Measurements from ENCODE around the gene ITGB8. TPM values are rescaled to one million over a fixed set of nuclear protein-coding genes. Genes with fewer than 3 reads are reported as not detected.
A peak's percentile ranks its signal among the peaks of the same experiment; 100 is the strongest.

Gene ITGB8
- total and polyA plus RNA-seq, 12 donors = 0.46 to 10.7 (median 2.5) TPM

GRCh38 chr7:20307901-20308300, 22.8 kb upstream of the ITGB8 start:
- WGBS, 2 donors = 65 to 71% methylated on average over 7 of the region's 7 CpGs
- TF ChIP-seq CTCF (IDR thresholded peaks at IDR 0.05) = no peak
- no peaks in the 10 kb centered on the region for H3K9me3 ChIP-seq
- ATAC-seq (no peak), DNase-seq (no peak)
- H3K4me1 ChIP-seq = peaks cover 0 to 5% (median 0%) of the 10 kb centered on the region in 9 donors
- H3K27me3 ChIP-seq = no peaks in the 10 kb centered on the region
- intact Hi-C loops (cut with DNase I) = no loop called here
- no peak overlapping the region for H3K27ac ChIP-seq
- H3K4me3 ChIP-seq = no peak overlapping the region
- H3K36me3 ChIP-seq = no peaks in the 10 kb centered on the region

- ATAC-seq (no peak), DNase-seq (no peak)
- H3K27me3 ChIP-seq = no peaks in the 10 kb centered on the region
- no peaks in the 10 kb centered on the region for H3K9me3 ChIP-seq
- intact Hi-C loops (cut with DNase I) = loop anchor here in 7 of 10 donors (5.0 to 10.0 kb wide), 5 partner anchors 146 to 284 kb away; no protein-coding TSS in a partner anchor
- WGBS, 2 donors = 89 to 92% methylated on average over 3 of the region's 3 CpGs
- TF ChIP-seq CTCF (IDR thresholded peaks at IDR 0.05) = no peak
- no peaks in the 10 kb centered on the region for H3K36me3 ChIP-seq
- H3K4me3 ChIP-seq = no peak overlapping the region
- peaks cover 0 to 5% (median 0%) of the 10 kb centered on the region in 9 donors for H3K4me1 ChIP-seq
- H3K27ac ChIP-seq = no peak overlapping the region
These were observed 20.4 kb upstream of the ITGB8 start for GRCh38 chr7:20310301-20310700.

DNA sequence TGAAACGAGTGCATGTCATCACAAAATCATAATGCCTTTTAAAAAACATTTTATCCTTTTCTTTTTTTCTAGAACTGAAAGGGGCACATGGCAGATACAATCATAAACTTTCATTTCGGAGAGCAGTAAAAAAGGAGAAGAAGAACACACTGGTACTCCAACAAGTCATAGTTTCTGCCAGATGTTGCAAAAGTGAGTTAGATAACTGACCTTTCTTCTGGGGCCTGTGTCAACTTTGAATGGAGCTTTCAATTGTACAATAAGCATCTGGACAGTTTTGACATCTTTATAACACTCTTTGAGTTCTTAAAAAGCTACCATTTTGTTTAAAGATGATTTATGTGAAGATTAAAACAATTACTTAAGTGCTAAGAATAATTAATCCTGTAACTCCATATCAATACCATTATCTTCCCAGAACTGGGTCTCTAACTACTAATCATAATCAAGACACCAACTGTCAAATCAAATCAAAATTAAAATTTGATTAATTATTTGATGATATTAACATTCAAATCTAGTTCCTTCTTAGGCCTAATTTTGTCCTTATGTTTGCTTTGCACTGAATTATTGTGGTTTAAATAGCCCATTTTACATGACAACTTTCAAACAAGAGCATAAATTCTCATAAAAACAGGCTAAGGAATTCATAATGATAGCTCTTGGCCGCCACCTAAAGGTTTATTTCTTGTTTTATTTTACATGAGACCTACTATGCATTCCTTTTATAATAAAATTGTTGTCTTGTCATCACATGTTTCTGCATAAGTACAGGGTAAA, 19.5 kb upstream of the ITGB8 start:
- 70 to 72% methylated on average over 3 of the region's 3 CpGs for WGBS, 2 donors
- no peaks in the 10 kb centered on the region for H3K27me3 ChIP-seq
- H3K4me3 ChIP-seq = no peak overlapping the region
- DNase-seq (no peak), ATAC-seq (no peak)
- no peak overlapping the region for H3K27ac ChIP-seq
- intact Hi-C loops (cut with DNase I) = loop anchor here in 7 of 10 donors (5.0 to 10.0 kb wide), 5 partner anchors 146 to 284 kb away; no protein-coding TSS in a partner anchor
- H3K9me3 ChIP-seq = no peaks in the 10 kb centered on the region
- no peaks in the 10 kb centered on the region for H3K36me3 ChIP-seq
- peak in 8 of 9 donors; percentile 17 to 50 (median 34) for TF ChIP-seq CTCF (IDR thresholded peaks at IDR 0.05)
- H3K4me1 ChIP-seq = peaks cover 0 to 5% (median 0%) of the 10 kb centered on the region in 9 donors

DNA sequence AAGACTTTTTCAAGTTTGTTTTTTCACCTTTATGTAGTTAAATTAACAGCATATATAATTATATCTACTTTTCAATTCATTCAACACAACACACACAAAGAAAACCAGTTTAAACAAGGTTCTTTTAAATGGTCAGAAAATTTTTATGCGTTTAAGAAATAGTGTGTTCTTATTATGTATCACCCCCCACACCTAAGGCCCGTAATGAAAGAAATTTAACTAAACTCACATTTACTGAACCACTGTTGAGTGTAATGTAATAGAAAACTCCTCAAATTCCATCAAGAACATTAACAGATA, 19.0 kb upstream of the ITGB8 start:
- no peak for TF ChIP-seq CTCF (IDR thresholded peaks at IDR 0.05)
- WGBS, 2 donors = 86 to 88% methylated on average over 2 of the region's 2 CpGs

More for the DNA sequence above, 19.0 kb upstream of the ITGB8 start:
- ATAC-seq (no peak), DNase-seq (no peak)
- H3K4me1 ChIP-seq = peaks cover 0 to 5% (median 0%) of the 10 kb centered on the region in 9 donors
- H3K36me3 ChIP-seq = no peaks in the 10 kb centered on the region
- no peak overlapping the region for H3K4me3 ChIP-seq
- intact Hi-C loops (cut with DNase I) = loop anchor here in 7 of 10 donors (5.0 to 10.0 kb wide), 5 partner anchors 147 to 283 kb away; no protein-coding TSS in a partner anchor
- no peaks in the 10 kb centered on the region for H3K27me3 ChIP-seq
- no peak overlapping the region for H3K27ac ChIP-seq
- H3K9me3 ChIP-seq = no peaks in the 10 kb centered on the region
